C4-2B (cell line): ENCODE results near the gene SEPTIN8.

Experiments used
- ZFX ChIP-seq: fragments of 450-650 bp; IDR thresholded peaks from 2 replicates; pipeline ENCODE4 v1.6.1; 2017
- TF ChIP-seq, protein P1 (sequence below): fragments of 450-650 bp; conservative IDR thresholded peaks from 2 replicates; pipeline ENCODE4 v1.5.1; 2017; ENCODE audit warnings: mild to moderate bottlenecking

DNA sequence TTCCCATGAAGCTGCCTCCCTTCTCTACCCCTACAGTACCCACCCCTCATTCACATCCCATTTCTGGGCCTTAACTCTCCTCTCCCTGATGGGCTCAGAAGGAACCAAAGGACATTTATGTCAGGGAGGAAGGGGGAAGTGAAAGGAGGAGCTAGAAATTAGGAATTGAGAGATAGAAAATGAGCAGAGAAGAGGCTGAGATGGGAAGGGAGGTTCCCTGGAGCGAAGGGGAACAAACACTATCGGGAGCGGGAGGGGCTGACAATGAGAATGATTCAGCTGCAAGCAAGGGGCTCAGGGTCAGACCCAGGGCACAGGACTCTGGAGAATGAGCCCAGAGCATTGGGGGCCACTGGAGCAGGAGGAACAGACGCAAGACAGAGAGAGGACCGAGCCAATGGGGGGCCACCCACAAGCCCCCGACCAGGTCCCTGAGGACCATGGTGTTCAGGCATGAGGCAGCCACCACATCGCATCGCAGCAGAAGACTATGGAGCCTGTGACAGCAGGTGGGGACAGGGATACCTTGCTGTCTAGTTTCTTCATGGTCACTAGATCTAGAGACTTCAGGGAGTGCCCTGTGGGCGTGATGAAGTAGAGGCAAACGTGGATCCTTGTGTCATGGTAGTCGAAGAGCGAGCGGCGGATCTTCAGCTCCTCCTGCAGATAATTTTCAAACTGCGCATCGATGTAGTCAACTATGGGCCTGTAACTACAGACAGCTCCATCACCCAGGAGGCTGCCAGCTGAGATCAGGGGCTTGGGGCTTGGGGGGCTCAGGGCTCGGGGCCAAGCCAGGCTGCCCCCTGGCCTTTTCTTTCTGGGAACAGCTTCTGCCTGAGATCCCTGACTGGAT is 13.6 kb downstream of the SEPTIN8 start:
- TF ChIP-seq, protein P1, sequence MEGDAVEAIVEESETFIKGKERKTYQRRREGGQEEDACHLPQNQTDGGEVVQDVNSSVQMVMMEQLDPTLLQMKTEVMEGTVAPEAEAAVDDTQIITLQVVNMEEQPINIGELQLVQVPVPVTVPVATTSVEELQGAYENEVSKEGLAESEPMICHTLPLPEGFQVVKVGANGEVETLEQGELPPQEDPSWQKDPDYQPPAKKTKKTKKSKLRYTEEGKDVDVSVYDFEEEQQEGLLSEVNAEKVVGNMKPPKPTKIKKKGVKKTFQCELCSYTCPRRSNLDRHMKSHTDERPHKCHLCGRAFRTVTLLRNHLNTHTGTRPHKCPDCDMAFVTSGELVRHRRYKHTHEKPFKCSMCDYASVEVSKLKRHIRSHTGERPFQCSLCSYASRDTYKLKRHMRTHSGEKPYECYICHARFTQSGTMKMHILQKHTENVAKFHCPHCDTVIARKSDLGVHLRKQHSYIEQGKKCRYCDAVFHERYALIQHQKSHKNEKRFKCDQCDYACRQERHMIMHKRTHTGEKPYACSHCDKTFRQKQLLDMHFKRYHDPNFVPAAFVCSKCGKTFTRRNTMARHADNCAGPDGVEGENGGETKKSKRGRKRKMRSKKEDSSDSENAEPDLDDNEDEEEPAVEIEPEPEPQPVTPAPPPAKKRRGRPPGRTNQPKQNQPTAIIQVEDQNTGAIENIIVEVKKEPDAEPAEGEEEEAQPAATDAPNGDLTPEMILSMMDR, result no peak
- TF ChIP-seq ZFX, result no peak
